Heart left ventricle (tissue), 16 donors: ENCODE measurements around the gene CDK19. TPM values are rescaled to one million over a fixed set of nuclear protein-coding genes. Genes with fewer than 3 reads are reported as not detected.

ENCODE experiments used
- ATAC-seq, 4 donors: fragments of 200-7000 bp; cut with Tn5 transposase; one replicate each; pipeline ENCODE4 v1.9.1; 2020 to 2022; ENCODE audit warnings: moderate library complexity in 4 of 4, mild to moderate bottlenecking in 3 of 4, moderate number of reproducible peaks in 1 of 4
- DNase-seq, 5 donors: peaks; one replicate each; pipeline ENCODE4 v3.0.0-alpha.2; 2020
- H3K27ac ChIP-seq, 12 donors: fragments of 200-600 bp; sonication (generic) in 4 of 12; one replicate each; pipeline versions ENCODE4 v1.5.0 to v1.8.0; 2016 to 2022; ENCODE audit warnings: mild to moderate bottlenecking in 2 of 12
- H3K27me3 ChIP-seq, 9 donors: fragments of 200-600 bp; sonication (generic) in 2 of 9; one replicate each; pipeline versions ENCODE4 v1.5.1 to v1.8.0; 2016 to 2022; ENCODE audit warnings: mild to moderate bottlenecking in 3 of 9
- H3K36me3 ChIP-seq, 9 donors: fragments of 200-600 bp; sonication (generic) in 2 of 9; one replicate each; pipeline versions ENCODE4 v1.5.0 to v1.8.0; 2018 to 2022; ENCODE audit warnings: mild to moderate bottlenecking in 2 of 9
- H3K4me1 ChIP-seq, 12 donors: fragments of 200-600 bp; sonication (generic) in 4 of 12; one replicate each; pipeline versions ENCODE4 v1.5.0 to v1.8.0; 2016 to 2022; ENCODE audit warnings: mild to moderate bottlenecking in 3 of 12
- H3K4me3 ChIP-seq, 12 donors: fragments of 200-600 bp; sonication (generic) in 4 of 12; one replicate each; pipeline versions ENCODE4 v1.5.0 to v1.8.0; 2017 to 2022; ENCODE audit warnings: mild to moderate bottlenecking in 9 of 12, moderate library complexity in 4 of 12
- H3K9me3 ChIP-seq, 12 donors: fragments of 200-600 bp; sonication (generic) in 4 of 12; one replicate each; pipeline versions ENCODE4 v1.5.0 to v1.8.0; 2016 to 2022; ENCODE audit warnings: mild to moderate bottlenecking in 1 of 12
- CTCF ChIP-seq, 12 donors: fragments of 200-600 bp; sonication (generic) in 4 of 12; IDR thresholded peaks; one replicate each; pipeline versions ENCODE4 v1.5.0 to v1.8.0; 2018 to 2022; ENCODE audit warnings: antibody characterized with exemption in 12 of 12, mild to moderate bottlenecking in 5 of 12
- POLR2A ChIP-seq, 2 donors: fragments of 450-650 bp; IDR thresholded peaks; one replicate each; pipeline ENCODE4 v1.6.1; 2017; ENCODE audit warnings: antibody characterized with exemption in 2 of 2, mild to moderate bottlenecking in 2 of 2, moderate library complexity in 2 of 2
- WGBS, 4 donors: extraction: QIAGEN DNeasy Blood & Tissue Kit in 2 of 4; methylation state at CpG; one replicate each; pipeline versions ENCODE4 v1.1.5 to v1.1.7; 2013 to 2018; 5-methylcytosine and 5-hydroxymethylcytosine counted together
- intact Hi-C, 10 donors: fragments of 100-400 bp; cut with DNase I; formaldehyde crosslinking; loops; one replicate each; pipeline versions ENCODE4 v1.11.1 to v1.14.2; 2022
- polyA plus RNA-seq, 2 donors: library from polyadenylated mRNA; stranded (reverse); fragments of 200-250 nt; gene quantifications; one replicate each; pipeline ENCODE4 v1.2.3, GENCODE V29; 2013
- total RNA-seq, 9 donors: library from RNA; depleted of rRNA in 2 of 9; stranded (reverse); fragments of >200 nt in 2 of 9; fragmentation: NEBNext Ultra II Directional in 3 of 9; extraction: Animal tissue kit (Norgen Biotek cat#: 25700) in 3 of 9; gene quantifications; one replicate each; pipeline versions ENCODE4 v1.1.0 to v1.2.4, GENCODE V29; 2016 to 2023
- donor health status: ischemic (EF 13 %, LVEDD 7.1; RV severe dilation, severe dysfunction).
- donor health status: healthy with polysubstance abuse.
- donor health status: DM: no; HTN: yes; CAD: no.
- donor health status: DM: no; HTN: no; CAD: no.
- donor health status: ischemic (EF 25% LVEDD 6.9; RV normal size, moderate dysfunction).
- donor health status: ischemic (EF 25% LVEDD 5.7; RV mildly dilated, moderate dysfunction).
- donor health status: healthy.
- donor health status: DM: yes; HTN: yes; CAD: no.
- donor health status: ischemic (EF 35%, LVEDD 5.7; RV mildly dilated, moderate dysfunction).
- donor health status: nonischemic (EF 11% LVEDD 7.7; RV severe dilation, severe dysfunction).
- donor health status: DM: yes; HTN: yes; CAD: no.
- donor health status: PGD.
- donor health status: ischemic (EF 29% LVEDD 5.4; RV normal size, mild dysfunction).
- donor health status: nonischemic (EF 23%, LVEDD 6.1; RV moderate dilation, normal function).

CDK19 gene
- total and polyA plus RNA-seq, 11 donors: 3.8 to 16.3 (median 8.3) TPM

GRCh38 chr6:110831405-110831804 is 16.1 kb upstream of the CDK19 start:
- intact Hi-C loops: no loop called here
- no peak for ATAC-seq
- H3K4me1 ChIP-seq: peaks cover 0 to 6% (median 0%) of the 10 kb centered on the region in 12 donors
- no peaks in the 10 kb centered on the region for H3K9me3 ChIP-seq
- DNase-seq: no peak
- no peaks in the 10 kb centered on the region for H3K27me3 ChIP-seq
- 89 to 96% (median 95%) methylated on average over 6 of the region's 6 CpGs for WGBS, 4 donors
- H3K36me3 ChIP-seq: no peaks in the 10 kb centered on the region
- TF ChIP-seq POLR2A (IDR thresholded peaks at IDR 0.05) (no peak), CTCF (IDR thresholded peaks at IDR 0.05) (no peak)
- H3K27ac ChIP-seq: no peak overlapping the region
- H3K4me3 ChIP-seq: no peak overlapping the region

GRCh38 chr6:110828396-110828795 is 13.1 kb upstream of the CDK19 start:
- H3K9me3 ChIP-seq: no peaks in the 10 kb centered on the region
- ATAC-seq (no peak), DNase-seq (no peak)
- WGBS, 4 donors: 73 to 88% (median 79%) methylated on average over 1 of the region's 1 CpG
- no peak for TF ChIP-seq CTCF (IDR thresholded peaks at IDR 0.05)
- no peak for TF ChIP-seq POLR2A (IDR thresholded peaks at IDR 0.05)
- no peaks in the 10 kb centered on the region for H3K36me3 ChIP-seq
- intact Hi-C loops: no loop called here
- no peak overlapping the region for H3K4me3 ChIP-seq
- peaks cover 0 to 8% (median 0%) of the 10 kb centered on the region in 12 donors for H3K4me1 ChIP-seq
- no peaks in the 10 kb centered on the region for H3K27me3 ChIP-seq
- H3K27ac ChIP-seq: no peak overlapping the region

GRCh38 chr6:110826236-110827129 is 11.2 kb upstream of the CDK19 start:
- WGBS, 4 donors: 82 to 84% (median 83%) methylated on average over 9 of the region's 9 CpGs
- Histone ChIP-seq H3K4me1 (peaks cover 0 to 26% (median 14%) of the 10 kb centered on the region in 12 donors), H3K4me3 (no peak overlapping the region), H3K27ac (peak overlapping the region in 2 of 12 donors; percentile 27 to 89), H3K36me3 (no peaks in the 10 kb centered on the region), H3K9me3 (no peaks in the 10 kb centered on the region), H3K27me3 (no peaks in the 10 kb centered on the region)
- DNase-seq (no peak), ATAC-seq (peak in 2 of 4 donors; percentile 37 to 47)
- TF ChIP-seq CTCF (IDR thresholded peaks at IDR 0.05) (no peak), POLR2A (IDR thresholded peaks at IDR 0.05) (no peak)
- intact Hi-C loops: no loop called here

GRCh38 chr6:110823146-110823545 is 7.9 kb upstream of the CDK19 start:
- intact Hi-C loops: no loop called here
- peaks cover 0 to 44% (median 15%) of the 10 kb centered on the region in 12 donors for H3K4me1 ChIP-seq
- no peaks in the 10 kb centered on the region for H3K9me3 ChIP-seq
- no peak for DNase-seq
- H3K4me3 ChIP-seq: no peak overlapping the region
- TF ChIP-seq POLR2A (IDR thresholded peaks at IDR 0.05): no peak
- TF ChIP-seq CTCF (IDR thresholded peaks at IDR 0.05): no peak
- no peaks in the 10 kb centered on the region for H3K36me3 ChIP-seq
- no peak for ATAC-seq
- H3K27me3 ChIP-seq: no peaks in the 10 kb centered on the region
- 10 to 23% (median 19%) methylated on average over 2 of the region's 2 CpGs for WGBS, 4 donors
- peak overlapping the region in 1 of 12 donors; percentile 51 for H3K27ac ChIP-seq
